ENCODE measurements around the gene NCEH1.

Gene NCEH1

GRCh38 chr3:172641291-172641690 is 69.6 kb downstream of the NCEH1 start:
- DNase-seq: no peak

- DNase-seq: no peak
Observed at GRCh38 chr3:172640751-172641150, 70.1 kb downstream of the NCEH1 start.

GRCh38 chr3:172635588-172635987 is 75.3 kb downstream of the NCEH1 start:
- no peak for DNase-seq

GRCh38 chr3:172634948-172635347 is 75.9 kb downstream of the NCEH1 start:
- DNase-seq: no peak

- DNase-seq: no peak
Observed at GRCh38 chr3:172630316-172630715, 80.6 kb downstream of the NCEH1 start.

GRCh38 chr3:172629470-172629869 is 81.4 kb downstream of the NCEH1 start:
- DNase-seq: no peak

- DNase-seq: no peak
Observed at GRCh38 chr3:172627057-172627809, 83.6 kb downstream of the NCEH1 start.

GRCh38 chr3:172626021-172626640 is 84.7 kb downstream of the NCEH1 start:
- DNase-seq: no peak

- no peak for DNase-seq
Observed at GRCh38 chr3:172625404-172625803, 85.5 kb downstream of the NCEH1 start.

GRCh38 chr3:172624999-172625398 is 85.9 kb downstream of the NCEH1 start:
- no peak for DNase-seq

- no peak for DNase-seq
Observed at GRCh38 chr3:172622916-172623700, 87.8 kb downstream of the NCEH1 start.

GRCh38 chr3:172622156-172622555 is 88.7 kb downstream of the NCEH1 start:
- DNase-seq: no peak

GRCh38 chr3:172617976-172618375 is 92.9 kb downstream of the NCEH1 start:
- no peak for DNase-seq

- no peak for DNase-seq
Observed at GRCh38 chr3:172617013-172617706, 93.7 kb downstream of the NCEH1 start.

GRCh38 chr3:172616031-172616461 is 94.8 kb downstream of the NCEH1 start:
- no peak for DNase-seq

GRCh38 chr3:172615296-172615695 is 95.6 kb downstream of the NCEH1 start:
- no peak for DNase-seq

- no peak for DNase-seq
Observed at GRCh38 chr3:172614340-172615274, 96.3 kb downstream of the NCEH1 start.

GRCh38 chr3:172613845-172614244 is 97.0 kb downstream of the NCEH1 start:
- no peak for DNase-seq

- DNase-seq: no peak
Observed at GRCh38 chr3:172612871-172613678, 97.8 kb downstream of the NCEH1 start.

- no peak for DNase-seq
Observed at GRCh38 chr3:172609750-172610149, 101.1 kb downstream of the NCEH1 start.

GRCh38 chr3:172608575-172608974 is 102.3 kb downstream of the NCEH1 start:
- no peak for DNase-seq

Measured in activated gamma-delta T cell (primary cell).